Measurements from ENCODE around the gene CYP27B1. TPM values are rescaled to one million over a fixed set of nuclear protein-coding genes. Genes with fewer than 3 reads are reported as not detected.
"Not testable (repeated sequence)": the region's sequence is repeated elsewhere in the genome, so short reads cannot be mapped to it uniquely, and the experiment has no call there.

The CYP27B1 gene
- total RNA-seq, 4 donors from 2014 or later, result 0.28 to 1.2 TPM; not detected in 2

GRCh38 chr12:57724003-57724935 lies 42.6 kb downstream of the CYP27B1 start:
- Histone ChIP-seq H3K36me3 (no peaks in the 10 kb centered on the region), H3K4me3 (no peak overlapping the region)

GRCh38 chr12:57723630-57723962 lies 43.3 kb downstream of the CYP27B1 start:
- Histone ChIP-seq H3K27ac (no peak overlapping the region), H3K36me3 (no peaks in the 10 kb centered on the region), H3K27me3 (no peaks in the 10 kb centered on the region), H3K9me3 (no peaks in the 10 kb centered on the region), H3K4me3 (no peak overlapping the region), H3K4me1 (no peaks in the 10 kb centered on the region)
- DNase-seq, result no peak
- TF ChIP-seq POLR2A (IDR thresholded peaks at IDR 0.05) (no peak), CTCF (IDR thresholded peaks at IDR 0.05) (no peak)
- intact Hi-C loops (cut with DNase I; ENCODE audit: low total_unique reads), result no loop called here

More at GRCh38 chr12:57724003-57724935, 42.6 kb downstream of the CYP27B1 start:
- H3K27ac ChIP-seq, result no peak overlapping the region
- intact Hi-C loops (cut with DNase I; ENCODE audit: low total_unique reads), result no loop called here
- H3K9me3 ChIP-seq, result no peaks in the 10 kb centered on the region
- H3K4me1 ChIP-seq, result no peaks in the 10 kb centered on the region
- no peak for TF ChIP-seq CTCF (IDR thresholded peaks at IDR 0.05)
- TF ChIP-seq POLR2A (IDR thresholded peaks at IDR 0.05), result no peak
- H3K27me3 ChIP-seq, result no peaks in the 10 kb centered on the region
- no peak for DNase-seq

- H3K27me3 ChIP-seq, result no peaks in the 10 kb centered on the region
- no peaks in the 10 kb centered on the region for H3K4me1 ChIP-seq
- no peak for DNase-seq
- intact Hi-C loops (cut with DNase I; ENCODE audit: low total_unique reads), result no loop called here
- no peaks in the 10 kb centered on the region for H3K9me3 ChIP-seq
- TF ChIP-seq POLR2A (IDR thresholded peaks at IDR 0.05), result no peak
- no peak for TF ChIP-seq CTCF (IDR thresholded peaks at IDR 0.05)
- H3K27ac ChIP-seq, result no peak overlapping the region
- no peak overlapping the region for H3K4me3 ChIP-seq
- no peaks in the 10 kb centered on the region for H3K36me3 ChIP-seq
These were observed 43.9 kb downstream of the CYP27B1 start for GRCh38 chr12:57722716-57723629.

GRCh38 chr12:57721846-57722608 lies 44.9 kb downstream of the CYP27B1 start:
- H3K9me3 ChIP-seq; DNase-seq; H3K27me3 ChIP-seq; H3K4me3 ChIP-seq; H3K36me3 ChIP-seq; H3K27ac ChIP-seq; H3K4me1 ChIP-seq; intact Hi-C loops (cut with DNase I; ENCODE audit: low total_unique reads): not testable (repeated sequence)

Data from uterus (tissue), 4 donors.